Keratinocyte (primary cell): ENCODE measurements around the gene TMCC2. TPM values are rescaled to one million over a fixed set of nuclear protein-coding genes. Genes with fewer than 3 reads are reported as not detected.

Source experiments
- DNase-seq: peaks from one replicate; pipeline ENCODE4 v3.0.0-alpha.2; 2011; ENCODE audit warnings: low read depth, missing footprints, low spot score
- FAIRE-seq: peaks from 2 replicates; lab custom pipeline; 2011; peaks lifted over from hg19 to GRCh38; lab: Jason Lieb, UNC
- H2AFZ ChIP-seq: 2 replicates; pipeline ENCODE4 v1.6.0; 2012; ENCODE audit warnings: low read length, control low read depth, inconsistent platforms; ENCODE audit not compliant: control insufficient read depth
- H3K27ac ChIP-seq: 2 replicates; pipeline ENCODE4 v1.5.1; 2011; ENCODE audit warnings: low read length; ENCODE audit not compliant: control insufficient read depth, insufficient read depth
- H3K27me3 ChIP-seq: 3 replicates; pipeline ENCODE4 v1.6.0; 2011; ENCODE audit warnings: low read length; ENCODE audit not compliant: control insufficient read depth, insufficient read depth; ENCODE audit errors: extremely low read depth
- H3K36me3 ChIP-seq, 2 experiments: 2 replicates in 1 of 2; 3 replicates in 1 of 2; pipeline ENCODE4 v1.5.1; 2011; ENCODE audit warnings: low read length in 2 of 2, mild to moderate bottlenecking in 1 of 2; ENCODE audit not compliant: control insufficient read depth in 2 of 2, insufficient read depth in 2 of 2; ENCODE audit errors: extremely low read depth in 1 of 2
- H3K4me1 ChIP-seq: 3 replicates; pipeline ENCODE4 v1.5.1; 2011; ENCODE audit warnings: low read length; ENCODE audit not compliant: control insufficient read depth, insufficient read depth; ENCODE audit errors: extremely low read depth
- H3K4me2 ChIP-seq: 3 replicates; pipeline ENCODE4 v1.6.0; 2011; ENCODE audit warnings: low read depth, low read length; ENCODE audit not compliant: control insufficient read depth, insufficient read depth; ENCODE audit errors: extremely low read depth
- H3K4me3 ChIP-seq, 3 experiments: fragments of 200-600 bp in 1 of 3; sonication (generic) in 1 of 3; 2 replicates in 2 of 3; 3 replicates in 1 of 3; pipeline ENCODE4 v1.5.1; 2011 to 2016; ENCODE audit warnings: low read length in 3 of 3, mild to moderate bottlenecking in 3 of 3, control low read depth in 2 of 3, inconsistent platforms in 1 of 3, low read depth in 1 of 3, mixed read lengths in 1 of 3, mixed run types in 1 of 3, moderate library complexity in 1 of 3; ENCODE audit not compliant: control insufficient read depth in 2 of 3, insufficient read depth in 2 of 3; ENCODE audit errors: extremely low read depth in 1 of 3
- H3K79me2 ChIP-seq: 2 replicates; pipeline ENCODE4 v1.6.0; 2012; ENCODE audit warnings: low read length; ENCODE audit not compliant: control insufficient read depth, insufficient read depth
- H3K9ac ChIP-seq: 3 replicates; pipeline ENCODE4 v1.6.0; 2011; ENCODE audit warnings: low read length; ENCODE audit not compliant: control insufficient read depth, insufficient read depth; ENCODE audit errors: extremely low read depth
- H3K9me1 ChIP-seq: 3 replicates; pipeline ENCODE4 v1.6.0; 2011; ENCODE audit warnings: low read length; ENCODE audit not compliant: control insufficient read depth, insufficient read depth; ENCODE audit errors: extremely low read depth
- H3K9me3 ChIP-seq: 2 replicates; pipeline ENCODE4 v1.5.1; 2012; ENCODE audit warnings: low read depth, low read length; ENCODE audit not compliant: control insufficient read depth
- H4K20me1 ChIP-seq: 3 replicates; pipeline ENCODE4 v1.6.0; 2011; ENCODE audit warnings: low read length; ENCODE audit not compliant: control insufficient read depth, insufficient read depth; ENCODE audit errors: extremely low read depth
- CTCF ChIP-seq, 3 experiments: IDR thresholded peaks in 1 of 3; conservative IDR thresholded peaks in 1 of 3; optimal IDR thresholded peaks in 1 of 3; 2 replicates in 2 of 3; 3 replicates in 1 of 3; pipeline versions ENCODE3 to v1.5.1; 2011; ENCODE audit warnings: low read length in 3 of 3, mild to moderate bottlenecking in 3 of 3, moderate library complexity in 2 of 3, control low read depth in 1 of 3, inconsistent platforms in 1 of 3; ENCODE audit not compliant: insufficient read depth in 2 of 3; ENCODE audit errors: extremely low read depth in 1 of 3
- EZH2 ChIP-seq: IDR thresholded peaks from one replicate; pipeline ENCODE4 v1.6.1; 2012; ENCODE audit warnings: inconsistent platforms, mild to moderate bottlenecking, low read length, moderate library complexity
- dilution Hi-C: fragments of 300-500 bp; cut with MboI; formaldehyde crosslinking; loops from one replicate; pipeline ENCODE4 v1.7.0; 2020; ENCODE audit warnings: low sequenced_read_pairs; ENCODE audit not compliant: extremely low pct_ligation_motif_present
- polyA plus RNA-seq, 5 experiments: library from polyadenylated mRNA; depleted of rRNA in 3 of 5; stranded (reverse) in 3 of 5; stranded (forward) in 1 of 5; unstranded in 1 of 5; fragments of >200 nt; gene quantifications; 1 replicate in 1 of 5; 2 replicates in 3 of 5; 3 replicates in 1 of 5; pipeline versions ENCODE4 v1.2.1 to v1.2.3, GENCODE V29; 2011 to 2012; ENCODE audit warnings: missing spikeins in 2 of 5, low read depth in 1 of 5, low replicate concordance in 1 of 5

Gene TMCC2
- polyA plus RNA-seq, 1 donor (not counting 4 experiments of a cell fraction or from before 2014, with no cell fraction given) = 0.60 TPM

GRCh38 chr1:205294175-205294917, 66.6 kb downstream of the TMCC2 start:
- Histone ChIP-seq H3K9me1 (no peaks in the 10 kb centered on the region), H3K9ac (peak overlapping the region; percentile 71), H3K9me3 (no peaks in the 10 kb centered on the region), H3K4me1 (peaks cover 56% of the 10 kb centered on the region), H3K36me3 (no peaks in the 10 kb centered on the region), H3K79me2 (no peaks in the 10 kb centered on the region), H2AFZ (peak overlapping the region; percentile 23), H4K20me1 (no peaks in the 10 kb centered on the region), H3K4me3 (peak overlapping the region in 1 of 3 experiments; percentile 15), H3K27me3 (no peaks in the 10 kb centered on the region), H3K27ac (peak overlapping the region; percentile 93), H3K4me2 (peak overlapping the region; percentile 77)
- dilution Hi-C loops = no loop called here
- DNase-seq (no peak), FAIRE-seq (peak; percentile 75)
- no peak for TF ChIP-seq CTCF (optimal IDR thresholded peaks at IDR 0.05 in 1 of 3, IDR thresholded peaks at IDR 0.05 in 1 of 3, conservative IDR thresholded peaks at IDR 0.05 in 1 of 3; ENCODE audit: extremely low read depth in 1 of 3, insufficient read depth in 2 of 3, low read length in 3 of 3)
- TF ChIP-seq EZH2 = no peak

- Histone ChIP-seq H3K9me3 (no peaks in the 10 kb centered on the region), H3K9me1 (no peaks in the 10 kb centered on the region), H3K79me2 (no peaks in the 10 kb centered on the region), H4K20me1 (no peaks in the 10 kb centered on the region), H3K9ac (peak overlapping the region; percentile 71), H2AFZ (no peak overlapping the region), H3K27me3 (no peaks in the 10 kb centered on the region), H3K4me3 (no peak overlapping the region), H3K4me1 (peaks cover 58% of the 10 kb centered on the region), H3K4me2 (peak overlapping the region; percentile 77), H3K36me3 (no peaks in the 10 kb centered on the region), H3K27ac (peak overlapping the region; percentile 93)
- DNase-seq (no peak), FAIRE-seq (no peak)
- dilution Hi-C loops = no loop called here
- TF ChIP-seq EZH2 = no peak
These were observed 67.2 kb downstream of the TMCC2 start for GRCh38 chr1:205294934-205295333.
